Transverse colon (tissue), 4 donors: ENCODE measurements around the gene ZNF804B.

Experiments
- CTCF ChIP-seq, 5 experiments: fragments of 200-600 bp in 3 of 5; fragments of 450-650 bp in 2 of 5; sonication (generic) in 3 of 5; IDR thresholded peaks; 1 replicate in 2 of 5; 2 replicates in 3 of 5; pipeline ENCODE4 v1.5.1; 2016 to 2017; ENCODE audit warnings: antibody characterized with exemption in 5 of 5, inconsistent platforms in 3 of 5, mild to moderate bottlenecking in 2 of 5, moderate library complexity in 1 of 5
- EP300 ChIP-seq: sonication (generic); formaldehyde crosslinking; IDR thresholded peaks from one replicate; pipeline ENCODE4 v1.6.1; 2017; ENCODE audit warnings: antibody characterized with exemption, low read depth
- POLR2AphosphoS5 ChIP-seq, 3 donors: sonication (generic); formaldehyde crosslinking; IDR thresholded peaks; one replicate each; pipeline ENCODE4 v1.6.1; 2016; ENCODE audit warnings: antibody characterized with exemption in 3 of 3

- TF ChIP-seq POLR2AphosphoS5 (IDR thresholded peaks at IDR 0.05) (no peak), CTCF (IDR thresholded peaks at IDR 0.05) (no peak), EP300 (no peak)
Measured at GRCh38 chr7:89002981-89003956, 243.8 kb downstream of the ZNF804B start.
